SU-DHL-6 (cell line): ENCODE data around the gene DNAJC10.

Experiments
- H2AFZ ChIP-seq: fragments of 200-600 bp; sonication (generic); 2 replicates; pipeline ENCODE4 v1.6.1; 2014; ENCODE audit warnings: low read depth, mild to moderate bottlenecking, moderate library complexity, mixed read lengths, antibody characterized with exemption, low read length; ENCODE audit not compliant: severe bottlenecking
- H3F3A ChIP-seq: fragments of 200-600 bp; shearing (Covaris generic); 2 replicates; pipeline ENCODE4 v1.6.0; 2016; ENCODE audit warnings: antibody characterized with exemption, mild to moderate bottlenecking; ENCODE audit not compliant: insufficient read depth
- H3K27ac ChIP-seq: fragments of 200-600 bp; sonication (generic); 2 replicates; pipeline ENCODE4 v1.5.1; 2016; ENCODE audit warnings: low read depth, mild to moderate bottlenecking, low read length, moderate library complexity, mixed read lengths
- H3K27me3 ChIP-seq: fragments of 200-600 bp; sonication (generic), shearing (Covaris generic); 2 replicates; pipeline ENCODE4 v1.6.0; 2014; ENCODE audit warnings: mild to moderate bottlenecking, low read length
- H3K36me3 ChIP-seq: fragments of 200-600 bp; sonication (generic); 2 replicates; pipeline ENCODE4 v1.6.1; 2014; ENCODE audit warnings: mild to moderate bottlenecking, low read length, mixed read lengths
- H3K4me2 ChIP-seq: fragments of 300-600, 200-600 bp; shearing (Covaris generic), sonication (generic); 2 replicates; pipeline ENCODE4 v1.6.0; 2014; ENCODE audit warnings: low read length, low read depth, mild to moderate bottlenecking; ENCODE audit not compliant: poor library complexity, severe bottlenecking
- H3K4me3 ChIP-seq: fragments of 200-600 bp; sonication (generic); 2 replicates; pipeline ENCODE4 v1.5.1; 2014; ENCODE audit warnings: antibody characterized with exemption, low read length, mild to moderate bottlenecking, mixed read lengths; ENCODE audit not compliant: insufficient read depth, poor library complexity, severe bottlenecking
- H3K79me2 ChIP-seq: fragments of 200-600 bp; sonication (generic); 2 replicates; pipeline ENCODE4 v1.6.1; 2014; ENCODE audit warnings: mild to moderate bottlenecking, low read length, moderate library complexity; ENCODE audit not compliant: insufficient read depth
- H3K9ac ChIP-seq: fragments of 200-600 bp; sonication (generic); 2 replicates; pipeline ENCODE4 v1.7.0; 2014; ENCODE audit warnings: mild to moderate bottlenecking, low read length
- H3K9me2 ChIP-seq: fragments of 200-600 bp; sonication (generic); replicated peaks from 2 replicates; pipeline ENCODE4 v1.6.1; 2014; ENCODE audit warnings: low read length; ENCODE audit not compliant: insufficient read depth
- H3K9me3 ChIP-seq: fragments of 200-600 bp; sonication (generic); 2 replicates; pipeline ENCODE4 v1.6.1; 2014; ENCODE audit warnings: low read length, mixed read lengths; ENCODE audit not compliant: insufficient read depth
- H4K20me1 ChIP-seq: fragments of 200-600 bp; sonication (generic); 2 replicates; pipeline ENCODE4 v1.6.1; 2014; ENCODE audit warnings: low read depth, mild to moderate bottlenecking, antibody characterized with exemption, low read length, moderate library complexity, mixed read lengths
- EZH2phosphoT487 ChIP-seq: fragments of 200-600 bp; sonication (generic), shearing (Covaris generic); conservative IDR thresholded peaks from 2 replicates; pipeline ENCODE4 v1.6.1; 2018; ENCODE audit warnings: mild to moderate bottlenecking, antibody characterized with exemption, low read length, moderate library complexity, mixed read lengths
- TF ChIP-seq, protein P1 (sequence below): fragments of 200-600 bp; sonication (generic); IDR thresholded peaks from one replicate; pipeline ENCODE4 v1.5.1; 2017; ENCODE audit warnings: antibody characterized with exemption, mild to moderate bottlenecking, low read length, moderate library complexity; ENCODE audit not compliant: insufficient read depth, poor library complexity, severe bottlenecking

Gene DNAJC10

DNA sequence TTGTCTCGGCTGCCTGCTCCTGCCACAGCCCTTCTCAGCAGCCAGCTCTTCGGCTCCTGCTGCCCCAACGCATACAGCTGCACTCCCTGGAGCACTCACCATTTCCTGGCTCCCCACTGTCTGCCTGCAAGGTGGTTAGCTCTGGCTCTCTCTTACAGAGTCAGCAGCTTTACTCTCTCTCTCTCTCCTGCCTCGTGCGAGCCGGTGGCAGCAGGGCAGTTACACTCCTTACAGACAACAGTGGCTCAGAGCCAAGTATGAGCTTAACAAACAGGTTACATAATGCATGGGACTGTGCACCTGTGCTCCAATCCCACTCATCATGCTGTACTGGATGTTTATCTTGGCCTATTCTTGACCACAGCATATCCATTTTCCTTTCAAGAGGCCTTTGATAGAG is 47.4 kb upstream of the DNAJC10 start:
- H3K27ac ChIP-seq: no peak overlapping the region
- no peaks in the 10 kb centered on the region for H3K36me3 ChIP-seq
- no peaks in the 10 kb centered on the region for H4K20me1 ChIP-seq
- no peak overlapping the region for H3K4me3 ChIP-seq
- H3K4me2 ChIP-seq: no peak overlapping the region
- no peaks in the 10 kb centered on the region for H3K79me2 ChIP-seq
- no peak overlapping the region for H2AFZ ChIP-seq
- no peaks in the 10 kb centered on the region for H3K27me3 ChIP-seq
- H3K9me2 ChIP-seq: no peaks in the 10 kb centered on the region
- no peaks in the 10 kb centered on the region for H3F3A ChIP-seq
- H3K9me3 ChIP-seq: no peaks in the 10 kb centered on the region
- no peak overlapping the region for H3K9ac ChIP-seq
- no peak for TF ChIP-seq EZH2phosphoT487
- TF ChIP-seq, protein P1, sequence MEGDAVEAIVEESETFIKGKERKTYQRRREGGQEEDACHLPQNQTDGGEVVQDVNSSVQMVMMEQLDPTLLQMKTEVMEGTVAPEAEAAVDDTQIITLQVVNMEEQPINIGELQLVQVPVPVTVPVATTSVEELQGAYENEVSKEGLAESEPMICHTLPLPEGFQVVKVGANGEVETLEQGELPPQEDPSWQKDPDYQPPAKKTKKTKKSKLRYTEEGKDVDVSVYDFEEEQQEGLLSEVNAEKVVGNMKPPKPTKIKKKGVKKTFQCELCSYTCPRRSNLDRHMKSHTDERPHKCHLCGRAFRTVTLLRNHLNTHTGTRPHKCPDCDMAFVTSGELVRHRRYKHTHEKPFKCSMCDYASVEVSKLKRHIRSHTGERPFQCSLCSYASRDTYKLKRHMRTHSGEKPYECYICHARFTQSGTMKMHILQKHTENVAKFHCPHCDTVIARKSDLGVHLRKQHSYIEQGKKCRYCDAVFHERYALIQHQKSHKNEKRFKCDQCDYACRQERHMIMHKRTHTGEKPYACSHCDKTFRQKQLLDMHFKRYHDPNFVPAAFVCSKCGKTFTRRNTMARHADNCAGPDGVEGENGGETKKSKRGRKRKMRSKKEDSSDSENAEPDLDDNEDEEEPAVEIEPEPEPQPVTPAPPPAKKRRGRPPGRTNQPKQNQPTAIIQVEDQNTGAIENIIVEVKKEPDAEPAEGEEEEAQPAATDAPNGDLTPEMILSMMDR: no peak

DNA sequence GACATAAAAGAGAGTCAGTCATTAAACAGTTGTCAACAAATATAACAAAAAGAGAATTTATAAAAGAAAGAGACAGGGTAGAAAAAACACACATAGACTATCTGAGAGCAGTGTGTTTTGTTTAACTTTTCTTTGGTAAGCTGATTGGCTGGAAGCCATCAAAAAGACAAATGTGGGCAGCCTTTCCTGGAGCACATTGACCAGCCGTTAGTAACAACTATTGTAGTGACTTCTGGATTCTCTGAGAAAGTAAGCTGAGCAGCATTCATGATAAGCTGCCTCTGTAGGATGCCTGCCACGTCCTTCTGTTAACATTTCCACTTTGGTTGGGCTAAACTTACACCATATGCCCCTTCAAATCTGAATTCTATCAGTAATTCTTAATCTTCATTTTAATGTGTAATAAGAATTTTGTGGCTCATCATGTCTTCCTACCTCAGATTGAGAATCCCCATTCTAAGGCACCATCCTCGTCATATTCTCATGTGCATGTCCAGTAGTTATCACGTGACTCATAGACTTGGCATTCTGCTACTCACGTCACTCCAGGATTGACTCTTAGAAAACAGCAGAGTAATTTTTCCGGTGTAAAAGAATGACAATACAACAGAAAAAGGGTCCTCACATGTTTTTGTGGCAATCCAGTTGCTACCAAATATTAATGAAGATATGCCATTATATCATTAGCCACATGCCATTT is 43.4 kb upstream of the DNAJC10 start:
- no peaks in the 10 kb centered on the region for H4K20me1 ChIP-seq

DNA sequence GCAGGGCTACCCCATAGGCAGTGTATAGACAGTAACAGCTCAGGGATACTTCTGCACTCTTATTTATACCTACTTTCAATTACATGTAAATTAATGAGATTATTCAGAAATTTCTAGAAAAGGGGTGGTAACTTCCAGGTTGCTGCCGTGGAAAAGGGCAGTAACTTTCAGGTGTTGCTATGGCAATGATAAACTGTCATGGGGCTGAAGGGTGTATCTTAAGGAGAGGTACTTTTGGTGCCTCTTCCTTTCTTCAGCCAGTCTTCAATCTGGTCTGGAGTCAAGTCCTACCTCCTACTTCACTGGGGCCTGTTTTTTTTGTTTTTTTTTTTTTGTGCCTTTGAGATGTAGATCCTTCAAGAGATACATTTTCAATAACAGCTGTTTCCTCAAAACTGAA is 35.2 kb upstream of the DNAJC10 start:
- Histone ChIP-seq H3K9me2 (no peaks in the 10 kb centered on the region), H3F3A (no peaks in the 10 kb centered on the region), H4K20me1 (no peaks in the 10 kb centered on the region), H2AFZ (no peak overlapping the region), H3K27ac (no peak overlapping the region), H3K79me2 (no peaks in the 10 kb centered on the region), H3K36me3 (no peaks in the 10 kb centered on the region), H3K9ac (no peak overlapping the region), H3K27me3 (no peaks in the 10 kb centered on the region), H3K4me3 (no peak overlapping the region), H3K4me2 (no peak overlapping the region), H3K9me3 (no peaks in the 10 kb centered on the region)
- TF ChIP-seq, protein P1: no peak
- TF ChIP-seq EZH2phosphoT487: no peak

More for the DNA sequence above, 43.4 kb upstream of the DNAJC10 start:
- TF ChIP-seq, protein P1: no peak
- TF ChIP-seq EZH2phosphoT487: no peak
- Histone ChIP-seq H3F3A (no peaks in the 10 kb centered on the region), H3K4me3 (no peak overlapping the region), H3K9ac (no peak overlapping the region), H3K79me2 (no peaks in the 10 kb centered on the region), H3K4me2 (no peak overlapping the region), H3K36me3 (no peaks in the 10 kb centered on the region), H3K9me2 (no peaks in the 10 kb centered on the region), H3K27ac (no peak overlapping the region), H2AFZ (no peak overlapping the region), H3K27me3 (no peaks in the 10 kb centered on the region), H3K9me3 (no peaks in the 10 kb centered on the region)

DNA sequence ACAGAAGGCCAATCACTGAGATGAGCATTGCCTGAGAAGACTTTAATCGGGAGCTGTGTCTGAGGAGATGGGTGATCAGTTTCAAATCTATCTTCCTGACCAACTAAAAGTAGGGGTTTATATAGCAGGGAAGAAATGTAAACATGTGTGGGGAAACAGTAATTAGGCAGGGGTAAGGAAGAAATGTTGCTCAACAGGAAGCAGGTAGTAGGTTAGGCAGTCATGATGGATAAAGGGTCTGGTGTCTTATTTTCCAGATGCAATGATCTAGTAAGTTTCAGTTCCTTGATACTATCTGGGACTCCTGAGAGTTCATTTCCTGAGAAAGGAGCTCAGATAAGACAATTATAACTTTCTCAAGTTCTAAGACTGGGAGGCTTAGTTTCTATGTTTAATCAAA is 33.8 kb upstream of the DNAJC10 start:
- Histone ChIP-seq H3K4me3 (no peak overlapping the region), H3K9ac (no peak overlapping the region)

More for the DNA sequence above, 33.8 kb upstream of the DNAJC10 start:
- Histone ChIP-seq H3K9me3 (no peaks in the 10 kb centered on the region), H3K36me3 (no peaks in the 10 kb centered on the region), H3K27me3 (no peaks in the 10 kb centered on the region), H4K20me1 (no peaks in the 10 kb centered on the region), H2AFZ (no peak overlapping the region), H3F3A (no peaks in the 10 kb centered on the region), H3K4me2 (no peak overlapping the region), H3K79me2 (no peaks in the 10 kb centered on the region), H3K27ac (no peak overlapping the region), H3K9me2 (no peaks in the 10 kb centered on the region)
- TF ChIP-seq, protein P1: no peak
- no peak for TF ChIP-seq EZH2phosphoT487
